Vagina (tissue), 2 donors: ENCODE results near the gene SS18L1. TPM values are rescaled to one million over a fixed set of nuclear protein-coding genes. Genes with fewer than 3 reads are reported as not detected.

ENCODE experiments used
- DNase-seq, 2 donors: peaks; one replicate each; pipeline ENCODE4 v3.0.0-alpha.2; 2017; ENCODE audit errors: extremely low spot score in 2 of 2
- H3K27ac ChIP-seq: fragments of 200-600 bp; sonication (generic); one replicate; pipeline ENCODE4 v1.5.1; 2019
- H3K27me3 ChIP-seq: fragments of 200-600 bp; sonication (generic); one replicate; pipeline ENCODE4 v1.5.1; 2019
- H3K36me3 ChIP-seq, 2 donors: fragments of 200-600 bp; sonication (generic); one replicate each; pipeline ENCODE4 v1.5.1; 2017 to 2019
- H3K4me1 ChIP-seq: fragments of 200-600 bp; sonication (generic); one replicate; pipeline ENCODE4 v1.5.1; 2019
- H3K4me3 ChIP-seq, 2 donors: fragments of 200-600 bp; sonication (generic); 1 replicate in 1 of 2; 2 replicates in 1 of 2; pipeline ENCODE4 v1.5.1; 2016 to 2019
- H3K9me3 ChIP-seq: fragments of 200-600 bp; sonication (generic); one replicate; pipeline ENCODE4 v1.5.1; 2019
- POLR2A ChIP-seq, 2 donors: fragments of 450-650 bp; IDR thresholded peaks; one replicate each; pipeline ENCODE4 v1.6.1; 2017; ENCODE audit warnings: antibody characterized with exemption in 2 of 2, mild to moderate bottlenecking in 2 of 2, moderate library complexity in 2 of 2
- POLR2AphosphoS5 ChIP-seq, 2 donors: sonication (generic); formaldehyde crosslinking; IDR thresholded peaks; one replicate each; pipeline ENCODE4 v1.9.0; 2017; ENCODE audit warnings: antibody characterized with exemption in 2 of 2, mild to moderate bottlenecking in 2 of 2, low read depth in 1 of 2; ENCODE audit not compliant: insufficient read depth in 1 of 2
- intact Hi-C: fragments of 100-400 bp; cut with DNase I; formaldehyde crosslinking; loops from one replicate; pipeline ENCODE4 v1.15.1; 2023
- total RNA-seq: library from RNA; depleted of rRNA; stranded (reverse); fragments of >200 nt; gene quantifications from one replicate; pipeline ENCODE4 v1.2.3, GENCODE V29; 2016
- TF ChIP-seq, protein P1 (sequence below), 3 experiments: fragments of 450-650 bp in 2 of 3; fragments of 200-600 bp in 1 of 3; sonication (generic) in 1 of 3; IDR thresholded peaks; one replicate each; pipeline ENCODE4 v1.5.1; 2017 to 2019; ENCODE audit warnings: antibody characterized with exemption in 3 of 3, mild to moderate bottlenecking in 2 of 3, moderate library complexity in 2 of 3

Gene SS18L1
- total RNA-seq, 1 donor from 2014 or later = 25.3 TPM

DNA sequence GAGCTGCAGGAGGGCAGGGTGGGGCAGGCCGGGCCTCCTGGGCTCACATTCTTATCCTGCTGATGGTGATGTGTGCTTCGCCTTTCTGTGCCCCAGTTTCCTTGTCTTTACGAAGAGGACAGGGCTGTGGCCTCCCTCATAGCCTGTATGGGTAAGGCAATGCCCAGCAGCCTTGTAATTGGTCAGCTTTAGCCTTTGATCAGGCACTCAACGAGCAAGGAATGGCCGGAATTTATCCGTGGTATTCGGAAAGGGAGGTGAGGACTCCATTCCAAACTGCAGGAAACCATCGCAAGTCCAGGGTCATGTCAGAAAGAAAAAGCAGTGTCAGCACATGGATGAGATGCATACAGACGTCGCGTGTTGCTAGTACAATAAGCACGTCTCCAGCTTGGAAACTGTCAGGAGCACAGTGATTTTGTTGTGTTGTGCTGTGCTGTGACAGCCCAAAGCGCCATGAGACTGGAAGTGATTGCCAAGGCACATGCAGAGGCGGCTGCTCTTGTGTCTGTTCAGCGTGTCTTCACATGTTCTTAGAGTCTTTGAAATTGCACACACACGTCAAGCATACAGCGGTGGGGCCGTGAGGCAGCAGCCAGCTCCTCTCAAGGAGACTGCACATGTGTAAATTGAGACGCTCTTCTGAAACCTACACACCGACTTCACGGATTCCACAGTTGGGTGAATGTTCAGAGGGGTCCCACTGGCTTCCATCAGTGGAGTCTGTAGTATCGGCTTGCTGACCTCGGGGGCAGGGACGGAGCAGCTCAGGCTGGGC is 6.2 kb downstream of the SS18L1 start:
- Histone ChIP-seq H3K27me3 (no peaks in the 10 kb centered on the region), H3K27ac (no peak overlapping the region), H3K4me1 (peaks cover 59% of the 10 kb centered on the region), H3K4me3 (no peak overlapping the region), H3K36me3 (no peaks in the 10 kb centered on the region), H3K9me3 (no peaks in the 10 kb centered on the region)
- TF ChIP-seq POLR2AphosphoS5 (IDR thresholded peaks at IDR 0.05; ENCODE audit: insufficient read depth in 1 of 2, low read depth in 1 of 2) = peak in 1 of 2 donors; percentile 10
- TF ChIP-seq, protein P1, sequence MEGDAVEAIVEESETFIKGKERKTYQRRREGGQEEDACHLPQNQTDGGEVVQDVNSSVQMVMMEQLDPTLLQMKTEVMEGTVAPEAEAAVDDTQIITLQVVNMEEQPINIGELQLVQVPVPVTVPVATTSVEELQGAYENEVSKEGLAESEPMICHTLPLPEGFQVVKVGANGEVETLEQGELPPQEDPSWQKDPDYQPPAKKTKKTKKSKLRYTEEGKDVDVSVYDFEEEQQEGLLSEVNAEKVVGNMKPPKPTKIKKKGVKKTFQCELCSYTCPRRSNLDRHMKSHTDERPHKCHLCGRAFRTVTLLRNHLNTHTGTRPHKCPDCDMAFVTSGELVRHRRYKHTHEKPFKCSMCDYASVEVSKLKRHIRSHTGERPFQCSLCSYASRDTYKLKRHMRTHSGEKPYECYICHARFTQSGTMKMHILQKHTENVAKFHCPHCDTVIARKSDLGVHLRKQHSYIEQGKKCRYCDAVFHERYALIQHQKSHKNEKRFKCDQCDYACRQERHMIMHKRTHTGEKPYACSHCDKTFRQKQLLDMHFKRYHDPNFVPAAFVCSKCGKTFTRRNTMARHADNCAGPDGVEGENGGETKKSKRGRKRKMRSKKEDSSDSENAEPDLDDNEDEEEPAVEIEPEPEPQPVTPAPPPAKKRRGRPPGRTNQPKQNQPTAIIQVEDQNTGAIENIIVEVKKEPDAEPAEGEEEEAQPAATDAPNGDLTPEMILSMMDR (IDR thresholded peaks at IDR 0.05) = no peak
- no peak for TF ChIP-seq POLR2A (IDR thresholded peaks at IDR 0.05)
- no peak for DNase-seq
- intact Hi-C loops = loop anchor here (10.0 kb wide), 1 partner anchor 235 kb away; the partner anchor contains the start of gene RPS21

DNA sequence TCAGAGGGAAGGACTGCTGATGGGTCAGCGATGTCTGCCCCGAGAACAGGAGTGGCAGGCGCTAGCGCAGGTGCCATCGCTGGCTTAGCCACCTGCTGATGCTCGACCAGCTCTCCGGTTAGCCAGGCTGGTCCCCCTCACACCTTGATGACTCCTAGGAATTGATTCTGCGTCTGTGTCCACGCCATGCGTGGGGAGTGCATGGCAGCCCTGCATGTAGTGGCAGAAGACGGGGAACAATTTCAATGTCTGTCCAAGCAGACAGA is 6.7 kb downstream of the SS18L1 start:
- H3K9me3 ChIP-seq = no peaks in the 10 kb centered on the region
- no peak for DNase-seq
- no peak overlapping the region for H3K27ac ChIP-seq
- TF ChIP-seq, protein P1 (IDR thresholded peaks at IDR 0.05) = no peak
- TF ChIP-seq POLR2A (IDR thresholded peaks at IDR 0.05) = no peak
- no peak for TF ChIP-seq POLR2AphosphoS5 (IDR thresholded peaks at IDR 0.05; ENCODE audit: insufficient read depth in 1 of 2, low read depth in 1 of 2)
- intact Hi-C loops = no loop called here
- H3K4me1 ChIP-seq = peaks cover 54% of the 10 kb centered on the region
- H3K27me3 ChIP-seq = no peaks in the 10 kb centered on the region
- H3K4me3 ChIP-seq = no peak overlapping the region
- H3K36me3 ChIP-seq = no peaks in the 10 kb centered on the region

DNA sequence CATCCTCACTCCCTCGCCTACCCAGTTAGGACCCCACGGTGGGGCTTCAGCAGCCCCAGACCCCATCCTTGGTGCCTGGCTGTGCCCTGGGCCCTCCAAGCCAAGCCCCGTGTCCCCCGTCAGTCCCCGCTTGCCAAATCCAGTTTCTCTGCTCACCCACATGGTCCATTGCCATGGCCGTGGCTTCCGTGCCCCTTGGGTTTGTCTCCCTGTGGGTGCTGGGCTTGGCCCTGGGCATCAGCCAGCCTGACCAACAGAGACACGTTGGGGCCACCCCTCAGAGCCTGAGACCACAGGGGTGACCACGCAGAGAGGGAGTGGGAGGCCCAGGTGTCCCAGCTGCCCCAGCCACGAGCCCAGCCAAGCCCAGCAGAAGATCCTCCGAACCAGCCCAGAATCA is 7.7 kb downstream of the SS18L1 start:
- H3K36me3 ChIP-seq = no peaks in the 10 kb centered on the region
- peaks cover 50% of the 10 kb centered on the region for H3K4me1 ChIP-seq
- no peak for DNase-seq
- intact Hi-C loops = no loop called here
- H3K27ac ChIP-seq = no peak overlapping the region
- no peak overlapping the region for H3K4me3 ChIP-seq
- H3K27me3 ChIP-seq = no peaks in the 10 kb centered on the region
- H3K9me3 ChIP-seq = no peaks in the 10 kb centered on the region
- TF ChIP-seq, protein P1 (IDR thresholded peaks at IDR 0.05) = no peak
- TF ChIP-seq POLR2AphosphoS5 (IDR thresholded peaks at IDR 0.05; ENCODE audit: insufficient read depth in 1 of 2, low read depth in 1 of 2) (no peak), POLR2A (IDR thresholded peaks at IDR 0.05) (no peak)

DNA sequence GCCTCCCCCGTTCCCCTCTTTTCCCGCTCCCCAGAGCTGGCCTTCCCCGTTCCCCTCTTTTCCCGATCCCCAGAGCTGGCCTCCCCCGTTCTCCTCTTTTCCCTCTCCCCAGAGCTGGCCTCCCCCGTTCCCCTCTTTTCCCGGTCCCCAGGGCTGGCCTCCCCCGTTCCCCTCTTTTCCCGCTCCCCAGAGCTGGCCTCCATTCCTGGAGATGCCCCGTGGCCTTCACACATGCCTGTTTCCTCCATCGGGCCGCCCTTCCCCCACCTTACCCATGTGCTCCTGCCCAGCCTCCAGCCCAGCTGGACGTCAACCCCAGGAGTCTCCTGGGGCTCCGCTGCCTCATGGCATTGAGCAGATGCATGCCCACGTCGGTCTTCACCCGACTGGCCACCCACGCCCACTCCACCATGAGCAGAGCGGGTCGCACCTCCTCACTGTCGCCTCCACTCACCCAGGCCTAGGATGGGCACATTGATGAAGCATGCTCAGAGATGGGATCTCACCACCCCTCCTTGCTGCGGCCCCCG is 8.3 kb downstream of the SS18L1 start:
- H3K36me3 ChIP-seq = no peaks in the 10 kb centered on the region
- H3K27me3 ChIP-seq = no peaks in the 10 kb centered on the region
- TF ChIP-seq POLR2AphosphoS5 (IDR thresholded peaks at IDR 0.05; ENCODE audit: insufficient read depth in 1 of 2, low read depth in 1 of 2) (no peak), POLR2A (IDR thresholded peaks at IDR 0.05) (no peak)
- TF ChIP-seq, protein P1 (IDR thresholded peaks at IDR 0.05) = no peak
- no peak for DNase-seq
- H3K4me3 ChIP-seq = no peak overlapping the region
- intact Hi-C loops = no loop called here
- no peak overlapping the region for H3K27ac ChIP-seq
- H3K4me1 ChIP-seq = peaks cover 53% of the 10 kb centered on the region
- no peaks in the 10 kb centered on the region for H3K9me3 ChIP-seq
